GM18508 (cell line): ENCODE measurements around the gene CNTNAP4.

Experiments used
- ATAC-seq: cut with Tn5 transposase; IDR thresholded peaks from one replicate; pipeline ENCODE4 v1.9.1; 2021; ENCODE audit warnings: moderate number of reproducible peaks; ENCODE audit not compliant: insufficient read depth, unreplicated experiment

CNTNAP4 gene

GRCh38 chr16:76303637-76304314 lies 26.6 kb downstream of the CNTNAP4 start:
- ATAC-seq, result no peak

GRCh38 chr16:76309639-76310335 lies 32.6 kb downstream of the CNTNAP4 start:
- ATAC-seq, result no peak

- ATAC-seq, result no peak
These were observed 34.1 kb downstream of the CNTNAP4 start for GRCh38 chr16:76311260-76311659.

- ATAC-seq, result no peak
These were observed 41.4 kb downstream of the CNTNAP4 start for GRCh38 chr16:76318565-76318964.

DNA sequence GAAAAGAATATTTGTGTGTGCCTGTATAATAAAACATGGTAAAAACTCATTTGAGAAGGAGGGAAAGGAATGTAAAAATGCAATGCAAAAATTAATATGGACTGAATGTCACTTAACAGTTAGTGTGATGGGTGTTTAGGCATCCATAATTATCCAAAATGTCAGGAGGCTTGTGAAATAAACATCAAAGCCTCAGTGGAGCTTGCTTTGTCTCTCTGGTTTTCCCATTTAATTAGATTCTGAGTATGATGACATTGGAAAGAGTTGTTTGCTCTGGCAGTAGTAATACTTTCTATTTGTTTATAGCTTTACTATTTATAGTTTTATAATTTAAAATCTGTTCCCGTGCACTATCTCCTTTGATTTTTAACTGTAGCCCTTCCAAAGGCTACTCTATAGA lies 51.9 kb downstream of the CNTNAP4 start:
- no peak for ATAC-seq

DNA sequence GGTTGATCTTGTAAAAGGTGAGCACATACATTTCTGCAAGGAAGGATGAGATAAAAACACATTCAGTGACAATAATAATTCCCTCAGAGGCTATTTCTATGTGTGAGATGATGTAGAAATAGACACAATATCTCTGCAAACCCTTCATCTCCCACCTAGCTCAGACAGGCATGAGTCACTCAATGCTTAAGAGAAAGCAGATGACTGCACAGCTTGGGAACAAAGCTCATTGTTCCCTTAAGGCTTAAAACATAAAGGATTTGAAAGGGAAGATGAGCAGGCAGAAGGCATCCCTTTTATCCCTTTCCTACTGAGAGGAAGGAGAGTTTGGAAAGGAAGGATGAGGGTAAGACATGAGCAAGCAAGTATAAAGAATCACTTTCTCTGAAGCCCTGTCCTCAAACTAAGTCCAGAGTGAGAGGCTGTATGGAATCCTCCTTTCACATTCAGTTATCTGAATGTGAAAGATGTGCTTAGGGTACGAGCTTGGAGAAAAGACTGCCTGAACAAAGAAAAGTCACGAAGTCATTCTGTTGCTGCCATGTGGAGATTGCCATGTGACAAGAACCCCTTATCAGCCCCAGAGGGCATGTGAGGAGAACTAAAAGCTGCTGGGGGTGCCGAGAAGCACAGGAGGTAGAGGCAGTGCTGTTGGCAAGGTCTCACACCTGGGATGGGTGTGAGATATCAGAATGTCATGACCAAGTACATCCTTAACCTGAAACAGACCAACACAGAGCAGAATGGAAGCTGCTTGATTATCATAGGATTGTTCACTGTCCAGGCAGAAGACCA lies 58.2 kb downstream of the CNTNAP4 start:
- ATAC-seq, result no peak

- no peak for ATAC-seq
These were observed 58.9 kb downstream of the CNTNAP4 start for GRCh38 chr16:76336112-76336511.

DNA sequence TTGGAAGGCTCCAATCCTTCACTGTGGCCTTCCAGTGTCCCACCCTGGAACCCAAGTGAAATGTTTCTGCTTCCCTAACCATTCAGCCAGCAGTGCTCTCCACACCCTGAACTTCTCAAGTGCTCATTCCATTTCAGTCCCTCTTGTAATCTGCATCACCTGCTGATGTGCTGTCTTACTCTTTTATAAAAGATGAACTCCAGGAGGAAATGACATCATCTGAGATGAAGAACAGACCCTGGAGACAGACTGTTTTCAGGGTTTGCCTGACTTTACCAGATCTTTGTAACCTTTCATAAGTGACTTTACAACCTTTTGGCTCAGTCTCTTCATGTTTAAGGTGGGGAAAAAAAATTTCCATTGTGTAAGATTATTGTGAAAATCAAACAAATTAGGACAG lies 61.3 kb downstream of the CNTNAP4 start:
- ATAC-seq, result no peak

- ATAC-seq, result no peak
These were observed 66.6 kb downstream of the CNTNAP4 start for GRCh38 chr16:76343769-76344168.

DNA sequence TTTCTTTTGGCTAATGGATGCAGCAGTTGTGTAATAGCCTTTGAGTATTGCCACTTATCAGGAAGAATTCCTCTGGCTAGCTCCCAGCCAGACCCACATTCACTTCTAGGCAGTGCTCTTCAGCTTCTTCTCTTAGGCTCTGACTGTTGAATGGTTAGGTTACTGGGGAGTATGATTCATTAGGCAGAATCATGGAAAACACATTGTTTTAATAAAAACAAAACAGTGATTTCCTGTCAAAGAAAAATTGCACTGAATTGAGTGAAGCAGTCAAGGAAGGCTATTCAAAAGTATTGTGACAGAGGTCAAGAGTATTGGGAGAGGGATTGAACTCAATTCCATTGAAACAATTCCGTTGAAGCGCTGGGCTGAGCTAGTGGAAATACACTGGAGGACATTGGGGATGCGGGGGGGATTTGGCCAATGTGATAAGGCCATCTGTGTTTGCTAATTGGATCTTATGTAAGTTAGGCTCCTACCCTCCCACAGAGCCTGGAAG lies 68.0 kb downstream of the CNTNAP4 start:
- ATAC-seq, result no peak

DNA sequence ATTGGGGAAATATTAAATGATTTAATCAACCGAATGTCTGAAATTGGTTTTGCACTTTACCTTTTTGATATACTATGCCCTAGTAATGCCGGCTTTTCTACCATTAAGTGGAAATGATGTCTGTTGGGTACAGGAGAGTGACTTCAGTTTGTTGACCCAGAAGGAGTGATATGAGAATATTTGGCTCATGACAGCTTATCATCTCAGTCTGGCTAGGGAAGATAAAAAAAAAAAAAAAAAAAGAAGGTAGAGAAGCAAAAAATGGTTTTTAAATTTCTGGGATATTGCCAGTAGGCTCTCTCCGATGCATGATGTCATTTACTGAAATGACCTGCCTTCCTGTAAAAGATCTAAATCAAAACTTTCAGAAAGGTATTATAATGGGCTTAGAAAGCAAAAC lies 69.0 kb downstream of the CNTNAP4 start:
- ATAC-seq, result no peak

- ATAC-seq, result no peak
These were observed 74.2 kb downstream of the CNTNAP4 start for GRCh38 chr16:76351441-76351840.

GRCh38 chr16:76360404-76360803 lies 83.2 kb downstream of the CNTNAP4 start:
- no peak for ATAC-seq

- ATAC-seq, result no peak
These were observed 93.1 kb downstream of the CNTNAP4 start for GRCh38 chr16:76370344-76370743.

DNA sequence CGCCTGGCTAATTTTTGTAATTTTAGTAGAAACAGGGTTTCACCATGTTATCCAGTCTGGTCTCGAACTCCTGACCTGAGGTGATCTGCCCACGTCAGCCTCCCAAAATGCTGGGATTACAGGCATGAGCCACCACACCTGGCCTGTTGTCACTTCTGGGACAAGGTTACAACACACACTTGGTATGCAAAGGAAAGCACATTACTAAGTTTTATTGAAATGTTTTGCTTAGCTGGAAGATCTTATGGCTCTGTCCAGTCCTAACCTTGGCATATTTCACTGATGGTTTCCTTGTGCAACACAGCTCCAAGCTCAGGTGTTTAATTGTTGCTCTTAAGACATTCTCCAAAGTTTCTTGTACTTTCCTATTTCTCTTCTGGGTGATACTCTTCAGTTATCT lies 94.2 kb downstream of the CNTNAP4 start:
- ATAC-seq, result no peak

- ATAC-seq, result no peak
These were observed 96.8 kb downstream of the CNTNAP4 start for GRCh38 chr16:76373998-76374397.

DNA sequence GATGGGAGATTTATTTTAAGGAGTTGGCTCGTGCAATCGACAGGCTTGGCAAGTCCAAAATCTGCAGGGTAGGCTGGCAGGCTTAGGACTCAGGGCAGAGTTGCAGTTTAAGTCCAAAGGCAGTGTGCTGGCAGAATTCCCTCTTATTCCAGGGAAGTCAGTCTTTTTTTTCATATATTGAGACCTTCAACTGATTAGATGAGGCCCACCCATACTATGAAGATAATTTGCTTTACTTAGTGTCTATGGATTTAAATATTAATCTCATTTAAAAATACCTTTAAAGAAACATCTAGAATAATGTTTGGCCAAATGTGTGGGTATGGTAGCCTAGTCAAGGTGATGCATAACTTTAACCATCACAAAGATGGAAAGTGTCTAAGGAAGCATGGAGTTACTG lies 99.8 kb downstream of the CNTNAP4 start:
- ATAC-seq, result no peak

- no peak for ATAC-seq
These were observed 100.8 kb downstream of the CNTNAP4 start for GRCh38 chr16:76378020-76378419.

- ATAC-seq, result no peak
These were observed 103.9 kb downstream of the CNTNAP4 start for GRCh38 chr16:76381096-76381495.

DNA sequence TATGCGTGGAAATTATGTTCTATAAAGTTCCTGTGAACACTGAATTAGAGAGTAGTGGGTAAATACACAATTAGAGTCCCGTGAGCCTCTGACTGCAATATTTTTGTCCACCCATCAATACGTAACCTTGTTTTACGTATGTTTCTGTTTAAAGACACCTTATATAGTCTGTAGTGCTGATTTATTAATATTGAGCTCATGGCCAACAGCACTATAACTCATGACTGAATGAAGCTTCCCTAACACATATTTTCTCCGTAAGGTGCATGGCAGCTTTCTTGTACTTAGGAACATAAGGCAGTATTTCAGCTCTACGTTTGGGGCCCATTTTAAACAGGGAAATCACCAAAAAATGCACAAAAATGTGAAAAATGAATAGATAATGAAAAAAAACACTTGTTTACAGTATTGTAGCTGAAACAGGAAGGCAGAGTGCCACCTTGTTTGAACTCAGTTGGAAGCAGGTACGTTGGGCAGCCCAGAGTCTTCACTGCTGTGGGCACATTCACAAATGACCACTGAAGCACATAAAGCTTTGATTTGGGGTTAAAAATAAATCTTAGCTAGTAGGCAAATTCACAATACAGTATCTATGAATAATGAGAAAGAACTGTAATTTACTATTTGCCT lies 108.5 kb downstream of the CNTNAP4 start:
- ATAC-seq, result no peak

DNA sequence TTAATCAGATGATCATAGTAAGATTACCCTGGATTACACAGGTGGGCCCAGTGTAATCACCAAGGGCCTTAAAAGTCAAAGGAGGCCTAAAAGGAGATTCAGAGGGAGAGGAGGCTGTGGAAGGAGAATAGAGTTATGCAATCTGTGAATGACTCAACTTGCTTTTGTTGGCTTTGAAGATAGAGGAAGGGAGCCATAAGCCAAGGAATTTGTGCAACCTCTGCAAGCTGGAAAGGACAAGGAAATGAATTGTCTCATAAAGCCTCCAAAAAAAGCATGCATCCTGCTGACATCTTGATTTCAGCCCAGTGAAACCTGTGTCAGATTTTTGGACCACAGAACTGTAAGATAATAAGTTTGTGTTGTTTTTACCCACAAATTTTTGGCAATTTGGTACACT lies 109.6 kb downstream of the CNTNAP4 start:
- ATAC-seq, result no peak
